ENCODE results near the gene PALLD. TPM values are rescaled to one million over a fixed set of nuclear protein-coding genes. Genes with fewer than 3 reads are reported as not detected.

Gene PALLD
- total RNA-seq, 4 donors from 2014 or later, result 60.2 to 437 (median 118) TPM

GRCh38 chr4:168766604-168767316, 269.9 kb downstream of the PALLD start:
- Histone ChIP-seq H3K36me3 (no peaks in the 10 kb centered on the region), H3K4me1 (peaks cover 13 to 61% (median 26%) of the 10 kb centered on the region in 3 donors), H3K4me3 (no peak overlapping the region), H3K27me3 (no peaks in the 10 kb centered on the region), H3K9me3 (no peaks in the 10 kb centered on the region), H3K27ac (peak overlapping the region; percentile 50 to 81 (median 73))
- TF ChIP-seq CTCF (IDR thresholded peaks at IDR 0.05), result no peak
- TF ChIP-seq POLR2A (IDR thresholded peaks at IDR 0.05), result no peak
- no peak for DNase-seq
- intact Hi-C loops (cut with DNase I), result no loop called here
- WGBS, 2 donors, result 67 to 68% methylated on average over 7 to 8 of the region's 8 CpGs

GRCh38 chr4:168769416-168769815, 272.6 kb downstream of the PALLD start:
- H3K9me3 ChIP-seq, result no peaks in the 10 kb centered on the region
- no peaks in the 10 kb centered on the region for H3K36me3 ChIP-seq
- TF ChIP-seq POLR2A (IDR thresholded peaks at IDR 0.05) (no peak), CTCF (IDR thresholded peaks at IDR 0.05) (no peak)
- intact Hi-C loops (cut with DNase I), result no loop called here
- H3K4me1 ChIP-seq, result peaks cover 13 to 75% (median 32%) of the 10 kb centered on the region in 3 donors
- no peak overlapping the region for H3K4me3 ChIP-seq
- H3K27me3 ChIP-seq, result no peaks in the 10 kb centered on the region
- 54 to 59% methylated on average over 4 of the region's 4 CpGs for WGBS, 2 donors
- peak overlapping the region in 3 of 4 donors; percentile 59 to 69 (median 64) for H3K27ac ChIP-seq
- no peak for DNase-seq

DNA sequence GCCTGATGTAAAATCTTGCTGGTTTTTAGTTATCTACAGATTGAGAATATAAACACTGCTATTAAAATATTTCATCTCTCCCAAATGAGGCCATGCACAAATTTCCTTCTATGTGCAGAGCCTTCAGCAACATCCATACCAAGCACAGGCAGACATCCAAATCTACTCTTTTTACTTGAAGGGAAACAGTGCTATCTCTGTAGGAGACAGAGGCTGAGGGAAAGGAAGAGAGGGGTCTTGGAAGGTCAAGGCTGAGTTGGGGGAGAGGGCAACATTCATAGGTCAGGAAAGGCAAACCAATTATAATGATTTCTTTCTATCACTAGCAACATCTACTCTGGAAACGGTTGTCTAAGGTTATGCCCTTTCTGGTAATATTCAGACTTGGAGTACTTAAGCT, 273.0 kb downstream of the PALLD start:
- no peak for DNase-seq
- Histone ChIP-seq H3K4me1 (peaks cover 13 to 72% (median 32%) of the 10 kb centered on the region in 3 donors), H3K36me3 (no peaks in the 10 kb centered on the region), H3K27me3 (no peaks in the 10 kb centered on the region), H3K9me3 (no peaks in the 10 kb centered on the region), H3K27ac (peak overlapping the region in 3 of 4 donors; percentile 59 to 69 (median 64)), H3K4me3 (no peak overlapping the region)
- 61 to 68% methylated on average over 1 of the region's 1 CpG for WGBS, 2 donors
- intact Hi-C loops (cut with DNase I), result no loop called here
- TF ChIP-seq POLR2A (IDR thresholded peaks at IDR 0.05), result no peak
- TF ChIP-seq CTCF (IDR thresholded peaks at IDR 0.05), result no peak

DNA sequence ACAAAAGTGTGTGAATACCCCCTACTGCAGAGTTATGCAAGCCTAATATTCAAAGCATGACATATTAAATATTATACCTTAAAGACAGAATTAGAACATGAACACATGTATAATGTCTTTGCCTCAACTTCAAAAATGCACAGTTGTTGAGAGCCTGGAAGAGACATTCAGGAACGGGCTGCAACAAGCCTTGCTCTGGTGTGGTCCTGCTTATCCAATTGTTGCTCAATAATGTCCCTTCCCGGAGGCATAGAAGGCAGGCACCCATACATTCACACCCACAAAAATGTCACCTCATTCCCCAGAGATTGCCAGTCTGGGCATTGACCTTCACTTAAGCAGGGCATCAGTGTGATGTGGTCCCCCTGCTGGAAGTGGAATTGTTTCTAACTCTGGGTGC, 274.4 kb downstream of the PALLD start:
- no peaks in the 10 kb centered on the region for H3K36me3 ChIP-seq
- TF ChIP-seq CTCF (IDR thresholded peaks at IDR 0.05), result no peak
- TF ChIP-seq POLR2A (IDR thresholded peaks at IDR 0.05), result no peak
- H3K9me3 ChIP-seq, result peaks cover 0 to 9% (median 0%) of the 10 kb centered on the region in 3 donors
- intact Hi-C loops (cut with DNase I), result no loop called here
- no peak overlapping the region for H3K27ac ChIP-seq
- H3K4me1 ChIP-seq, result peaks cover 9 to 58% (median 22%) of the 10 kb centered on the region in 3 donors
- no peaks in the 10 kb centered on the region for H3K27me3 ChIP-seq
- WGBS, 2 donors, result 79 to 82% methylated on average over 2 of the region's 2 CpGs
- DNase-seq, result no peak
- no peak overlapping the region for H3K4me3 ChIP-seq

- intact Hi-C loops (cut with DNase I), result no loop called here
- Histone ChIP-seq H3K9me3 (peaks cover 0 to 12% (median 0%) of the 10 kb centered on the region in 3 donors), H3K36me3 (no peaks in the 10 kb centered on the region), H3K27ac (peak overlapping the region in 2 of 4 donors; percentile 1 to 40), H3K27me3 (no peaks in the 10 kb centered on the region), H3K4me3 (peak overlapping the region in 1 of 4 donors; percentile 6), H3K4me1 (peaks cover 7 to 46% (median 17%) of the 10 kb centered on the region in 3 donors)
- TF ChIP-seq POLR2A (IDR thresholded peaks at IDR 0.05) (no peak), CTCF (IDR thresholded peaks at IDR 0.05) (no peak)
- DNase-seq, result no peak
- WGBS, 2 donors, result 54 to 63% methylated on average over 12 of the region's 12 CpGs
Observed at GRCh38 chr4:168773388-168774195, 276.7 kb downstream of the PALLD start.

All from esophagus squamous epithelium (tissue), 5 donors.